GM18502 (cell line): ENCODE results near the gene MOB2.
"Not testable (repeated sequence)": the region's sequence is repeated elsewhere in the genome, so short reads cannot be mapped to it uniquely, and the experiment has no call there.

Experiments
- ATAC-seq: cut with Tn5 transposase; IDR thresholded peaks from one replicate; pipeline ENCODE4 v1.9.1; 2021; ENCODE audit warnings: mild to moderate bottlenecking; ENCODE audit not compliant: unreplicated experiment, poor library complexity

Gene MOB2

GRCh38 chr11:1519028-1520010 is 32.7 kb upstream of the MOB2 start:
- no peak for ATAC-seq

- ATAC-seq, result no peak
These were observed 31.7 kb upstream of the MOB2 start for GRCh38 chr11:1518301-1518700.

- no peak for ATAC-seq
These were observed 30.8 kb upstream of the MOB2 start for GRCh38 chr11:1517117-1518005.

GRCh38 chr11:1516273-1517067 is 29.9 kb upstream of the MOB2 start:
- no peak for ATAC-seq

- ATAC-seq, result no peak
These were observed 28.8 kb upstream of the MOB2 start for GRCh38 chr11:1515082-1516060.

GRCh38 chr11:1514336-1515061 is 27.9 kb upstream of the MOB2 start:
- ATAC-seq, result no peak

GRCh38 chr11:1513326-1514296 is 27.0 kb upstream of the MOB2 start:
- no peak for ATAC-seq

- not testable (repeated sequence) for ATAC-seq
These were observed 26.1 kb upstream of the MOB2 start for GRCh38 chr11:1512531-1513258.

- ATAC-seq, result no peak
These were observed 25.4 kb upstream of the MOB2 start for GRCh38 chr11:1511937-1512496.

- no peak for ATAC-seq
These were observed 24.3 kb upstream of the MOB2 start for GRCh38 chr11:1510928-1511327.

- ATAC-seq, result not testable (repeated sequence)
These were observed 23.8 kb upstream of the MOB2 start for GRCh38 chr11:1510351-1510750.

- ATAC-seq, result no peak
These were observed 23.2 kb upstream of the MOB2 start for GRCh38 chr11:1509626-1510255.

GRCh38 chr11:1508986-1509385 is 22.4 kb upstream of the MOB2 start:
- no peak for ATAC-seq

GRCh38 chr11:1508491-1508891 is 21.9 kb upstream of the MOB2 start:
- no peak for ATAC-seq

- ATAC-seq, result no peak
These were observed 21.0 kb upstream of the MOB2 start for GRCh38 chr11:1507381-1508140.
